Measurements from ENCODE around the gene TRIM44. TPM values are rescaled to one million over a fixed set of nuclear protein-coding genes. Genes with fewer than 3 reads are reported as not detected.

The TRIM44 gene
- total and polyA plus RNA-seq, 8 donors: 6.3 to 55.4 (median 36.4) TPM

- H3K4me3 ChIP-seq: no peak overlapping the region
- FAIRE-seq: no peak
- DNase-seq: no peak
- H3K4me1 ChIP-seq: no peaks in the 10 kb centered on the region
- intact Hi-C loops (cut with DNase I): no loop called here
- no peaks in the 10 kb centered on the region for H3K27me3 ChIP-seq
- ATAC-seq: peak; percentile 40 to 70 (median 56)
- H3K9me3 ChIP-seq: no peaks in the 10 kb centered on the region
- TF ChIP-seq, protein P1, sequence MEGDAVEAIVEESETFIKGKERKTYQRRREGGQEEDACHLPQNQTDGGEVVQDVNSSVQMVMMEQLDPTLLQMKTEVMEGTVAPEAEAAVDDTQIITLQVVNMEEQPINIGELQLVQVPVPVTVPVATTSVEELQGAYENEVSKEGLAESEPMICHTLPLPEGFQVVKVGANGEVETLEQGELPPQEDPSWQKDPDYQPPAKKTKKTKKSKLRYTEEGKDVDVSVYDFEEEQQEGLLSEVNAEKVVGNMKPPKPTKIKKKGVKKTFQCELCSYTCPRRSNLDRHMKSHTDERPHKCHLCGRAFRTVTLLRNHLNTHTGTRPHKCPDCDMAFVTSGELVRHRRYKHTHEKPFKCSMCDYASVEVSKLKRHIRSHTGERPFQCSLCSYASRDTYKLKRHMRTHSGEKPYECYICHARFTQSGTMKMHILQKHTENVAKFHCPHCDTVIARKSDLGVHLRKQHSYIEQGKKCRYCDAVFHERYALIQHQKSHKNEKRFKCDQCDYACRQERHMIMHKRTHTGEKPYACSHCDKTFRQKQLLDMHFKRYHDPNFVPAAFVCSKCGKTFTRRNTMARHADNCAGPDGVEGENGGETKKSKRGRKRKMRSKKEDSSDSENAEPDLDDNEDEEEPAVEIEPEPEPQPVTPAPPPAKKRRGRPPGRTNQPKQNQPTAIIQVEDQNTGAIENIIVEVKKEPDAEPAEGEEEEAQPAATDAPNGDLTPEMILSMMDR (IDR thresholded peaks at IDR 0.05): no peak
- H3K36me3 ChIP-seq: no peaks in the 10 kb centered on the region
- H3K27ac ChIP-seq: no peak overlapping the region
- 56 to 72% methylated on average over 6 of the region's 6 CpGs for WGBS, 2 donors
Measured at GRCh38 chr11:35629914-35630313, 32.7 kb upstream of the TRIM44 start.

DNA sequence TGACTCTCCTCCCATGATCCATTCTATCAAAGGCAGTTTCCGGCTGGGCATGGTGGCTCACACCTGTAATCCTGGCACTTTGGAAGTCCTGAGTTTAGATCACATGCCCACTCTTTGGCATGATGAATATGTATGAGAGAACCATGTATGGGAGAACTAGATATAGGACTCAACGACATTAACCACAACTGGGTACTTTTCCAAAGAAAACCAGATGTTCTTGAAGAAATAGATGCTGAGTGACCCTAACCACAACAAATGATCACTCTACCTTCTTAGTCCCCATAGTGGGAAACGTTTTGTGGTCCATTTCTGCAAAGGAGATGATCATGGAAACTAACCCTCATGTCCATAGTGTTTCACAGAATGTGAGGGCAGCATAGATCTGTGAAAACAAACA is 30.7 kb upstream of the TRIM44 start:
- 61 to 66% methylated on average over 3 of the region's 3 CpGs for WGBS, 2 donors

DNA sequence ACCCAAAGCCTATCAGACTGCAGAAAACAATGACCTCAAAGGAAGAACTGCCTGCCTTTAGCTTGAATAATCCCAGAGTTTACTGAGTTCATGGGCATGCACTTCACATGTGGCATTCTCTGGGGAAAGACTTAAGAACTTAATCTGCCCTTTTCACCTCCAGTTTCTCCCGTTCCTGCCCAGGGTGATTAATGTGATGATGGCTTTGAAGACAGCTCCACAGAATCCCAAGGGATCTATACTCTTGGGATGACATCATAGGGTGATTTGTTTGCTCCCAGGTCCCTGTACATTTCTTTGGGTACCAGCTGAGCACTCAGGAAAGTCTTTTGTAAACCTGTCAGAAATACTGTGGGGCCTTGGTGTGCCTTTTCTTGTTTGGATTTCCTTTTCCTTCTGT is 30.3 kb upstream of the TRIM44 start:
- no peaks in the 10 kb centered on the region for H3K27me3 ChIP-seq
- H3K4me1 ChIP-seq: no peaks in the 10 kb centered on the region
- intact Hi-C loops (cut with DNase I): no loop called here
- 67 to 77% methylated on average over 1 of the region's 1 CpG for WGBS, 2 donors
- TF ChIP-seq, protein P1 (IDR thresholded peaks at IDR 0.05): no peak
- DNase-seq (no peak), FAIRE-seq (no peak), ATAC-seq (no peak)
- no peak overlapping the region for H3K4me3 ChIP-seq
- no peaks in the 10 kb centered on the region for H3K9me3 ChIP-seq
- no peak overlapping the region for H3K27ac ChIP-seq
- H3K36me3 ChIP-seq: no peaks in the 10 kb centered on the region

More for the DNA sequence above, 30.7 kb upstream of the TRIM44 start:
- H3K9me3 ChIP-seq: no peaks in the 10 kb centered on the region
- no peaks in the 10 kb centered on the region for H3K36me3 ChIP-seq
- intact Hi-C loops (cut with DNase I): no loop called here
- FAIRE-seq: no peak
- no peak overlapping the region for H3K27ac ChIP-seq
- no peaks in the 10 kb centered on the region for H3K27me3 ChIP-seq
- no peak for ATAC-seq
- DNase-seq: no peak
- no peaks in the 10 kb centered on the region for H3K4me1 ChIP-seq
- TF ChIP-seq, protein P1 (IDR thresholded peaks at IDR 0.05): no peak
- no peak overlapping the region for H3K4me3 ChIP-seq

- intact Hi-C loops (cut with DNase I): no loop called here
- ATAC-seq (no peak), FAIRE-seq (no peak), DNase-seq (no peak)
- Histone ChIP-seq H3K4me1 (no peaks in the 10 kb centered on the region), H3K27ac (no peak overlapping the region), H3K9me3 (no peaks in the 10 kb centered on the region), H3K27me3 (no peaks in the 10 kb centered on the region), H3K4me3 (no peak overlapping the region), H3K36me3 (no peaks in the 10 kb centered on the region)
- TF ChIP-seq, protein P1 (IDR thresholded peaks at IDR 0.05): no peak
- WGBS, 2 donors: 65 to 97% methylated on average over 4 of the region's 4 CpGs
Measured at GRCh38 chr11:35633827-35634423, 28.6 kb upstream of the TRIM44 start.

GRCh38 chr11:35635933-35636332 is 26.6 kb upstream of the TRIM44 start:
- TF ChIP-seq, protein P1 (IDR thresholded peaks at IDR 0.05): no peak
- Histone ChIP-seq H3K36me3 (no peaks in the 10 kb centered on the region), H3K9me3 (no peaks in the 10 kb centered on the region), H3K27ac (no peak overlapping the region), H3K4me1 (no peaks in the 10 kb centered on the region), H3K4me3 (no peak overlapping the region), H3K27me3 (no peaks in the 10 kb centered on the region)
- ATAC-seq (no peak), FAIRE-seq (no peak), DNase-seq (no peak)
- intact Hi-C loops (cut with DNase I): no loop called here
- WGBS, 2 donors: 81 to 85% methylated on average over 6 of the region's 6 CpGs
